Measurements from ENCODE around the gene ACER2. TPM values are rescaled to one million over a fixed set of nuclear protein-coding genes. Genes with fewer than 3 reads are reported as not detected.
"Not testable (repeated sequence)": the region's sequence is repeated elsewhere in the genome, so short reads cannot be mapped to it uniquely, and the experiment has no call there.

ACER2 gene
- total RNA-seq, 1 experiment from 2014 or later, result 0.84 TPM

GRCh38 chr9:19430201-19430760 lies 21.5 kb downstream of the ACER2 start:
- intact Hi-C loops (cut with micrococcal nuclease; ENCODE audit: unreplicated experiment), result no loop called here
- no peak overlapping the region for H3K4me3 ChIP-seq (ENCODE audit: low read depth, low read length, poor library complexity, severe bottlenecking)
- no peaks in the 10 kb centered on the region for H3K4me1 ChIP-seq (ENCODE audit: insufficient read depth, low read length, poor library complexity, severe bottlenecking)
- BruUV-seq (replicated peaks), result no TSS peak
- TF ChIP-seq CTCF (conservative IDR thresholded peaks at IDR 0.05; ENCODE audit: low read depth, low read length) (no peak), EZH2 (IDR thresholded peaks at IDR 0.05; ENCODE audit: borderline replicate concordance, low read depth, low read length, poor library complexity, severe bottlenecking) (no peak)
- H3K27me3 ChIP-seq (replicated peaks; ENCODE audit: insufficient read depth, low read depth, low read length, poor library complexity), result no peaks in the 10 kb centered on the region
- DNase-seq (ENCODE audit: low spot score), result no peak
- H3K27ac ChIP-seq (ENCODE audit: low read depth, low read length, poor library complexity, severe bottlenecking), result no peak overlapping the region
- ChIA-PET CTCF (no interaction called here), POLR2A (ENCODE audit: low non-redundant PET) (no interaction called here)
- H3K36me3 ChIP-seq (ENCODE audit: insufficient read depth, low read length, poor library complexity, severe bottlenecking), result no peaks in the 10 kb centered on the region
- H3K9me3 ChIP-seq (ENCODE audit: low read depth, low read length, poor library complexity, severe bottlenecking), result no peaks in the 10 kb centered on the region

DNA sequence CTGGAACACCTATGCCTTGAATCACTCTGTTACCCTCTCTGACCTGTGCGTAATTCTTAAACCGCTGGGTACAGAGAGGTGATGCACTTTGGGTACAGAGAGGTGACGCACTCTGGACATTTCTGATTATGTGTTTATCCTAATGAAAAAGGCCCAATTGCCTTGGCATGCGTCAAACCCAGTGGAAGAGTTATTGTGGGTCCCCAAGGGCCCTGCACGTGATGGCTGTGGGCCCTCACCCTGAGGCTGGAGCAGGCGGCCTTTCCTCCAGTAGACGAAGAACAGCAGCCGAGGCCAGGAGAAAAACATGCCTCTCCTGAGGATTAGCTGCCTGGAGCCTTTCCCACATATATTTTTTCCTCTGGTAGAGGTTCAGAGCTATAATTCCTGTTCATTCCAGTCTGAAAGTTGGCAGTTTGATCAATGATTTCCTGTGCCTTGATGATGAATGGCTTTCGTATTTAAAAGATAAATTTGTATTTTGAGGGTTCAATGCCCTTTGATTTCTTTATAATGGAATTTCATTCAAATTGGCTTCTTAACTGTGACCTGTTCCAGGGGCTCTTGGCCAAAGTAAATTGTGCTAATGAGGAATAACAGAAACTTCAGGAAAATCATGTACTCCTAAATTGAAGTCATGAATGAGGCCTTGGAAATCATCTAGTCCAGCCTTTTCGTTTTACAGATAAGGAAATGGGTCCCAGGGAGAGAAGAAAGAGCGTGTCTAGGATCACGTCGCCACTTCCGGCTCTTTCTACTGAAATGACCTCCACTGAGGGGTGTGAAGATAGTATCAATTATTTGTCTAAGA lies 22.8 kb downstream of the ACER2 start:
- POLR2A ChIA-PET (ENCODE audit: low non-redundant PET), result no interaction called here
- no peak overlapping the region for H3K27ac ChIP-seq (ENCODE audit: low read depth, low read length, poor library complexity, severe bottlenecking)

DNA sequence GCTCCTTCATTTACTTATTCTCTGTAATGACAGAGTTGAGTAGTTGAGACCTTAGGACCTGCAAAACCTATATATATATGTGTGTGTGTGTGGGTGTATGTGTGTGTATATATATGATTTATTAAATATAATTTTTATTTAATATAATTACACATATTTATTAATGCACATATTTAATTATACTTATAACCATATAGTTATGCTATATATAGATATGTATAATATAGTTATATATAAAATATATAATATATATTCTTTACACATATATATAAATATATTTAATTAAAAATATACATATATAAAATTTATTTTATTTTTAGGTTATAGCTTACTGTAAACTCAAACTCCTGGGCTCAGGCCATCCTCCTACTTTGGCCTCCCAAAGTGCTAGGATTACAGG lies 23.7 kb downstream of the ACER2 start:
- no peak for TF ChIP-seq CTCF (conservative IDR thresholded peaks at IDR 0.05; ENCODE audit: low read depth, low read length)
- no peak for TF ChIP-seq EZH2 (IDR thresholded peaks at IDR 0.05; ENCODE audit: borderline replicate concordance, low read depth, low read length, poor library complexity, severe bottlenecking)
- Histone ChIP-seq H3K27me3 (replicated peaks; ENCODE audit: insufficient read depth, low read depth, low read length, poor library complexity) (no peaks in the 10 kb centered on the region), H3K4me3 (ENCODE audit: low read depth, low read length, poor library complexity, severe bottlenecking) (no peak overlapping the region), H3K27ac (ENCODE audit: low read depth, low read length, poor library complexity, severe bottlenecking) (no peak overlapping the region), H3K4me1 (ENCODE audit: insufficient read depth, low read length, poor library complexity, severe bottlenecking) (no peaks in the 10 kb centered on the region), H3K9me3 (ENCODE audit: low read depth, low read length, poor library complexity, severe bottlenecking) (no peaks in the 10 kb centered on the region), H3K36me3 (ENCODE audit: insufficient read depth, low read length, poor library complexity, severe bottlenecking) (no peaks in the 10 kb centered on the region)
- ChIA-PET POLR2A (ENCODE audit: low non-redundant PET) (no interaction called here), CTCF (no interaction called here)
- no peak for DNase-seq (ENCODE audit: low spot score)
- no TSS peak for BruUV-seq (replicated peaks)
- intact Hi-C loops (cut with micrococcal nuclease; ENCODE audit: unreplicated experiment), result no loop called here

More for the DNA sequence above, 22.8 kb downstream of the ACER2 start:
- H3K36me3 ChIP-seq (ENCODE audit: insufficient read depth, low read length, poor library complexity, severe bottlenecking), result no peaks in the 10 kb centered on the region
- no peak overlapping the region for H3K4me3 ChIP-seq (ENCODE audit: low read depth, low read length, poor library complexity, severe bottlenecking)
- H3K4me1 ChIP-seq (ENCODE audit: insufficient read depth, low read length, poor library complexity, severe bottlenecking), result no peaks in the 10 kb centered on the region
- CTCF ChIA-PET, result interaction anchor here (0.6 kb wide), 1 partner anchor 86 kb away, joined by 7 read pairs; no protein-coding TSS in a partner anchor
- TF ChIP-seq EZH2 (IDR thresholded peaks at IDR 0.05; ENCODE audit: borderline replicate concordance, low read depth, low read length, poor library complexity, severe bottlenecking), result no peak
- TF ChIP-seq CTCF (conservative IDR thresholded peaks at IDR 0.05; ENCODE audit: low read depth, low read length), result no peak
- intact Hi-C loops (cut with micrococcal nuclease; ENCODE audit: unreplicated experiment), result no loop called here
- no peaks in the 10 kb centered on the region for H3K9me3 ChIP-seq (ENCODE audit: low read depth, low read length, poor library complexity, severe bottlenecking)
- no peaks in the 10 kb centered on the region for H3K27me3 ChIP-seq (replicated peaks; ENCODE audit: insufficient read depth, low read depth, low read length, poor library complexity)
- no TSS peak for BruUV-seq (replicated peaks)
- DNase-seq (ENCODE audit: low spot score), result no peak

- H3K27me3 ChIP-seq (replicated peaks; ENCODE audit: insufficient read depth, low read depth, low read length, poor library complexity); intact Hi-C loops (cut with micrococcal nuclease; ENCODE audit: unreplicated experiment); BruUV-seq (replicated peaks); H3K4me1 ChIP-seq (ENCODE audit: insufficient read depth, low read length, poor library complexity, severe bottlenecking); H3K9me3 ChIP-seq (ENCODE audit: low read depth, low read length, poor library complexity, severe bottlenecking); POLR2A ChIA-PET (ENCODE audit: low non-redundant PET); H3K27ac ChIP-seq (ENCODE audit: low read depth, low read length, poor library complexity, severe bottlenecking); CTCF ChIA-PET; H3K36me3 ChIP-seq (ENCODE audit: insufficient read depth, low read length, poor library complexity, severe bottlenecking); DNase-seq (ENCODE audit: low spot score); H3K4me3 ChIP-seq (ENCODE audit: low read depth, low read length, poor library complexity, severe bottlenecking): not testable (repeated sequence)
These were observed 24.9 kb downstream of the ACER2 start for GRCh38 chr9:19433729-19434128.

Data from A673 (cell line).